Activated CD4-positive, alpha-beta T cell treated with anti-CD3 and anti-CD28 coated beads, Interleukin-2, amount 50 U/mL, for 24 hours (primary cell): ENCODE measurements around the gene CCL4.
"Not testable (repeated sequence)": the region's sequence is repeated elsewhere in the genome, so short reads cannot be mapped to it uniquely, and the experiment has no call there.

Experiments
- DNase-seq, 2 donors: peaks; one replicate each; pipeline ENCODE4 v3.0.0-alpha.2; 2020; ENCODE audit warnings: low read depth in 1 of 2, low spot score in 1 of 2

The CCL4 gene

DNA sequence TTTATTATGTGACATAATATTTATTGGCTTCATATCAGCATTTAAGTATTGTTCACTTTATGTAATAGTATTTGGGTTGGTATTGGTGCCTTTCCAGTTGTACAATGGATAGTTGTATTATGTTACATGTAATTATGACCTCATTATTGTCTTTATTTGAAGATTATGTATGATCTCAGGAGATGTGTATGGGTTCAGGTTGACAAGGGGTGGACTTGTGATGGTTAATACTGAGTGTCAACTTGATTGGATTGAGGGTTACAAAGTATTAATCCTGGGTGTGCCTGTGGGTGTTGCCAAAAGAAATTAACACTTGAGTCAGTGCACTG lies 12.0 kb downstream of the CCL4 start:
- DNase-seq = not testable (repeated sequence)

DNA sequence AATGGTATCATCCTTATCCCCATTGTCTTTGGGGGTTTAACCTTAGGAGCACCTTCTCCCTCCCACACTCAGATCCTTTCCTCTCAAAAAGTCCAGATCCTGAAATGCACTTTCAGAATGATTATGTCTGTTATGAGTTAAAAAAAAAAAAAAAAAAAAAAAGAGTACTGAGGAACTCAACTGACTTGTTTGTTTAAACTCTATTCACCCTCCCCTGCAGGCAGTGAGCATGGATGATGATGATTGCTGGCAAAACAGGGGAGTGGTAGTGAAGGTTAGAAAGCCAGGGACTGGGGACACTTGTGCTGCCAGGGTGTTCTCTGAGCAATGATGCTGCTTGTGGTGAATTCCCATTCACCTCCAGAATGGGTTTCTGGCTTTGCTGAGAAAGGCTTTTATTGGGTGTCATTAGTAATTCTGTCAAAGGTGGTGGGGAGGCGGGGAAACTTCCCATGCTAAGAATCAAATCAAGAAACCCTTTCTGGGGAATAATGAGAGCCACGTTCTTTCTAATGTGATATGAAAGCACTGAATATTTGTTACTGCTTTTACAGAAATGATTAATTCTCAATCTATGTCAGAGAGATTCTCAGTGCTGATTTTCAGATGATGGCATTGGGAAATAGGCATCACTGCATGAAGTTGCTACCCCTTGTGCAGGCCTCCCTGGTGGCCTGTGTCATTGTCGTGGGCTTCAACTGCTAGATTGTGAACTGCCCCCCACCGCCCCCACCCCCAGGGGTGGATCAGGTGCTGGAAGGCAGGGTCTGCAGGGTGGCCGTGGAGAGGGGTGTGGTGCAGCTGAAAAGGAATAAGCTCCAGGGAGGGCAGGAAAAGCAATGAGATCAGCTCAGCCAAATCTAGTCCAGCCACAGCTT lies 14.1 kb downstream of the CCL4 start:
- peak in 1 of 2 donors; percentile 11 for DNase-seq

DNA sequence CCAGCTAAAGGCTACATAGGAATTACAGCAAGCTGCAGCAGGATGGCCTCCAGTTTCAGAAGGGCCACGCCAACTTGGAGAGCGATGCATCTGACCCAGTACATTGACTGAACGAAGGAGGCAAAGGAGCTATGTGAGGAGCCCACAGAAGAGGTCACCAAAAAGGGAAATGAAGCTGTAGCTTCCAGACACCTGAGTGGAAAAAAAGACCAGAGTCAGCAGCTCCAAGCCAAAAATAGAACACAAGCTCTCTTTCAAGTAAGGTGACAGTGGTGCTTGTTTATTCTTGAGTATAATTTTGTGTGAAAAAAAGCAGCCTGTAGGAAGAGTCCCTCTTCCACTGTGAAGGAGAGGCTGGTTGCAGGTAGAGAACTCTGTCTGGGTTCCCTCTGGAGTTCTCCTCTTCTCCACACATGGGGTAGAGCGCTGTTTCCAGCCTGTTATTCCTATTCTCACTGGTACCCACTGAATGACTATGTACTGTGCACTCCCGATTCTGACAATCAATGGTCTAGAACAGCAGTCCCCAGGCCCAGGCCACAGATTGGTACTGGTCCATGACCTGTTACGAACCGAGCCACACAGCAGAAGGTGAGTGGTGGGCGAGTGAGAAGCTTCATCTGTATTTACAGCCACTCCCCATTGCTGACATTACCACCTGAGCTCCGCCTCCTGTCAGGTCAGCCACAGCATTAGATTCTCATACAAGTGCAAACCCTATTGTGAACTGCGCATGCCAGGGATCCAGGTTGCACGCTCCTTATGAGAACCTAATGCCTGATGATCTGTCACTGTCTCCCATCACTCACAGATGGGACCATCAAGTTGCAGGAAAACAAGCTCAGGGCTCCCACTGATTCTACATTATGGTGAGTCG lies 15.1 kb downstream of the CCL4 start:
- DNase-seq = no peak

DNA sequence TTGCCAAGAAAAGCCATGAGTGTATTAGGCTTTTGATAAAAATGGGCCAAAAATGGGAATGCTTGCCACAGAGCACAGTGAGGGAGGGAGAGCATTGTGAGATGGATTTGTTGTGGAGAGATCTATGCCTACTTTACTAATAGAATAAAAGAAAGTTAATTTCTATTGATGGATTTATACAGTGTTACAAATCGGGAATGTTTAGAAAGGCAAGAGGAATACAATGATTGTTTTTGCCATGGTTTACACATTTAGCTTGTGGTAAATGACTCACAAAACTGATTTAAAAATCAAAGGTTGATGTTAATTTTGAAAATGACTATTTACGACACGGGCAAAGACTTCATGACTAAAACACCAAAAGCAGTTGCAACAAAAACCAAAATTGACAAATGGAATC lies 16.6 kb downstream of the CCL4 start:
- DNase-seq = no peak

DNA sequence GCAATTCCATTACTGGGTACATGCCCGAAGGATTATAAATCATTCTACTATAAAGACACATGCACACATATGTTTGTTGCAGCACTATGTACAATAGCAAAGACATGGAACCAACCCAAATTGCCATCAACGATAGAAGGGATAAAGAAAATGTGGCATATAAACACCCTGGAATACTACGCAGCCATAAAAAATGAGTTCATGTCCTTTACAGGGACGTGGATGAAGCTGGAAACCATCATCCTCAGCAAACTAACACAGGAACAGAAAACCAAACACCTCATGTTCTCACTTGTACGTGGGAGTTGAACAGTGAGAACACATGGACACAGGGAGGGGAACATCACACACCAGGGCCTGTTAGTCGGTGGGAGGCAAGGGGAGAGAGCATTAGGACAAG lies 17.5 kb downstream of the CCL4 start:
- not testable (repeated sequence) for DNase-seq

DNA sequence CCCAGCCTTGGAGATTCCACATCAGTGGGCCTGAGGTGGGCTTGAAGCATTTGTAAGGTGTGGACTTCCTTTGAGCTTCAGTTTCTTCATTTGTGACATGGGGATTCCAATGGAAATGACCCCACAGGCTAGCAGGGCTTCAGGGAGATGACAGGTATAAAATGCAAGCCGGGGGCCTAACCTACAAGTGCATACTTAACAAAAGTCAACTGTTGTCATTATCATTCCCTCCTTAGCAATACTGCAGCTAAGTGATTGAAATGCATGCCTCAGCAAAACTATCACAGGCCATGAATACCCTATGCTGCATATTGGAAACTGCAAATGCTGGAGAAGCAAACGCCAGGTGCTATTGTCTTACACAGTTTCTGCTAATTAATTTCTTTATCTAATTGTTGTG lies 19.8 kb downstream of the CCL4 start:
- no peak for DNase-seq

DNA sequence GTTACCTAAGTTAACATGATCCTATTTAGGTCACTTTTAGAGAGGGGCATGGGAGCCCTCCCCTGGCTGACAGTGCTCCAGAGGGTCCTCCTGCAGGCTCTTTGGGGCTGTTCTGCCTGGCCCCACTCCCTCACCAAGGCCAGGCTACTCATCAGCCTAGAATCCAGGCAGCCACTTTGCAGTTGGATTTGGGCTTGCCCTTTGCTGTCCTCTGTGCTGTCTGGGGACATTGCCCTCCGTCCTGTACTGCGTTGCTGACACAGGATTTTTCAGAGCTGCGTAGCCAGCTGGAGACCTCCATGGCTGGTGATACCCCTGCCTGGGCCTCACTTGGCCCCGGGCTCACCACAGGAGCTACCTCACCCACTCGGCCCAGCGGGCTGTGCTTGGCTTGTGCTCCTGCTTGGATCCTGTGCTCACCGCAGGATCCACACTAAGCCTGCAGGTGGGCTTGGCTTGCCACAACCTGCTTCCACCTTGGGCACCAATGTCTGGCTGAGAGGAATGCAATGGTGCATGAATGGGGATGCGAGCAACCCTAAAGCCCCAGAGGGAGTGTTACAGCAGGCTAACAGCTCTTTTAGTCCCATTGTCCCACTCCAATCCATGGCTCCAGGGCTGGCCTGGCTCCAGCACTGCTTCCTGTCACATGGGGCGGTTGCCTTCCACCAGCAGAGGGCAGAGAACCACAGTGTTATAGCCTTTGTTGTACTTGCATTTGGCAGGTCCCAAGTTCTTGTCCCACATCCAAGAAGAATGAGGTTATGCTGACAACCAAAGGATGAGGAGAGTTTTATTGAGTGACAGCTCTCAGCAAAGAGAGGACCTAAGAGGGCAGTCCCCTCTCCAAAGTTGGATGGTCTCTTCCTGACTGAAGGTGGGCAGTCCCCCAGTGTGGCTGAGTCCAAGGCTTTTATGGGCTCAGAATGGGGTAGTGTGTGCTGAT lies 21.5 kb downstream of the CCL4 start:
- no peak for DNase-seq

DNA sequence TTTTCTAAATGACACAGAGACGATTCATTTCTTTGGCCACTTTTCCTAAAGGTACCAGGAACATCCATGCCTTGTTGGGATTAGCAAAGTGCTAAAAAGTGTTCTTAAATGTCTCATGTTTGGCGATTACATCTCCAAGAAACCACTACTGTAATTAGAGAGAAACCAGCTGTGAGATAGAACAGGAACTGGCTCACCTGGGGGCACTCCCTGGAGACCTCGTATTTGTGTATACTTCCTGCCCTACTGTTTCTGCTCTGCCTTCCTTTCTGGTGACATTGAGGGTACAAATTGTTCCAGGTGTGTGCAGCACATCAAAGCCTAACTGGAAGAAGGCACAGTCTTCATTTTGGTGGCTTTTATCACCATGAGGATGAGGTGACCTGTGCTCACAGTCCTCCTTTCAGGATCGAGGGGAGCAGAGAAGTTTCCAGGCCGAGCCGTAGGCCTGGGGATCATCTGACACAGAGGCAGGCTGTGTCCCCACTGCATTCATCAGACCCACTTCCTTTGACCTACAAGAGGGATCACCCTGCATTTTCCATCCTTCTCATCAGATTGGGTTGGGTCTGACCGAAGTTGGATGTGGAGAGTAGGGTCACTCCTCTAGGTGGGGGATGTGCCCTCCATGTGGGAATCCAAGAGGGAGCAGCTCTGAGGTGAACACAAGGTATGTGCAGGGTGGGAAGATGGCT lies 23.7 kb downstream of the CCL4 start:
- no peak for DNase-seq

DNA sequence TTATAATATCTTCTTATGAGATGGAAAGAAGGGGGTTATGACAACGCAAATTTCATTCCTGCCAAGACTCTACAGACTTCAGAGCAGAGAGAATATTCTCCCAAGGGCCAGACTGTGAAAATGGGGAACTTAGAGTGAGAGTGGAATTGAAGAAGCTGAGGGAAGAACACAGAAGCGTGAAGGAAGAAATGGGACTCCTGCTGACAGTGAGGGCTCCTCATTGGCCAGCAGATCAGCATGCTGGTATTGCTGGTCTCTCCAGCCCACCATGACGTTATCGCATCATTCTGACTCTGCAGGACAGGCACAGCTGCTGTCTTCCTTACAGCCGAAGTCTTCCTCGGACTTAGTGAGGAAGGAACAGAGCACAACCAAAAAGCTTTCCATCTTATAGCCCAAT lies 24.3 kb downstream of the CCL4 start:
- no peak for DNase-seq

DNA sequence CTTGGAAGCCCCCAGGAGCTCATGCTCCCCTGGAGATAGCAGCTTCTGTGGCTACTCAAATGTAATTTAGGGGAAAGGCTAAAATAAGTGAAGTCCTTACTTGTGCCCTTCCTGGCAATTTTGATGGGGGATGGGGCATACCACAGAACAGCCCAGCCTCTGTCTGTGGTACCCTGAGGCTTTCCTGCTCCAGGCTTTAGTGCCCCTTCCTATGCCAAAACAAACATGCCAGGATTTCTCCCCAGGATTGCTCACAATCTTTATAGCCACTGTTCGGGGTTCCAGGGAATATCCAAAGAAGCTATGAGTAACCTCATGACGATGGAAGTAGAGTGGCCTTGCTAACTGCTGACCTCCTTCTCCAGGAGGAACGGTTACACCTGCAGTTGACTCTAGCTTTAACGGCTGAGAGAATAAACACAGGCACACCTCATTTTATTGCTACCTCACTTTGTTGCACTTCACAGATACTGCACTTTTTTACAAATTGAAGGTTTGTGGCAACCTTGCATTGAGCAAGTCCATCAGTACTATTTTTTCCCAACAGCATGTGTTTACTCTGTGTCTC lies 24.9 kb downstream of the CCL4 start:
- DNase-seq = no peak

DNA sequence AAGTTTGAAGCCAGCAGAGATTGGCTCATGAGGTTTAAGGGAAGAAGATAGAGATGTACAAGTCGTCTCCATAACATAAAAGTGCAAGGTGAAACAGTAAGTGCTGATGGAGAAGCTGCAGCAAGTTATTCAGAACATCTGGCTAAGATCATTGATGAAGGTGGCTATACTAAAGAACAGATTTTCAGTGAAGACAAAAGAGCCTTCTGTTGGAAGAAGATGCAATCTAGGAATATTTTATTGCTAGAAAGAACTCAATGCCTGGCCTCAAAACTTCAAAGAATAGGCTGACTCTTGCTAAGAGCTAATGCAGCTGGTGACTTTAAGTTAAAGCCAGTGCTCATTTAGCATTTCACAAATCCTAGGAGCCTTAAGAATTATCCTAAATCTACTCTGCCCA lies 26.0 kb downstream of the CCL4 start:
- DNase-seq = no peak

DNA sequence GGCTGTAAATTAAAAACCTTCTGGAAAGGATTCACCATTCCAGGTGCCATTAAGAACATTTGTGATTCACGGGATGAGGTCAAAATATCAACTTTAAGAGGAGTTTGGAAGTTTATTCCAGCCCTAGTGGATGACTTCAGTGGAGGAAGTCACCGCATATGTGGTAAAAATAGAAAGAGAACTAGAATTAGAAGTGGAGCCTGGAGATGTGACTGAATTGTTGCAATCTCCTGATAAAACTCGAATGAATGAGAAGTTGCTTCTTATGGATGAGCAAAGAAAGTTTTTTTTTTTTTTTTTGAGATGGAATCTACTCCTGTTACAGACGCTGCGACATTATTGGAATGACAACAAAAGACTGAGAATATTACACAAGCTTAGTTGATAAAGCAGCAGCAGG lies 26.7 kb downstream of the CCL4 start:
- DNase-seq = no peak

DNA sequence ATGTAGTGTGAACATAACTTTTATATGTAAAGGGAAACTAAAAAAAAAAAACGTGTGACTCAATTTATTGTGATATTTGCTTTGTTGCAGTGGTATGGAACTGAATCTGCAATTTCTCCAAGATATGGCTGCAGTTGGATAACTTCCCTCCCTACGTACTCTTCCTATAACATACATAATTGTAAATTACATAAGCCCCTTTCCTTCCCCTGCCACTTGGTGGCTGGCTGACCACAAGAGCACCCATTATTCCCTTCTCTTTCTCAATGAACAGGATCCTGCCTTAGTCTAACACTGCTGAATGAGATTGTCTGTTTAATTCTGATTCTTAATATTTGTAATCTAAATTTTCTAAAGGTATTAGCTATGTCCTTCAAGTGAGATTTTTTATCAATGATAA lies 27.8 kb downstream of the CCL4 start:
- DNase-seq = no peak

DNA sequence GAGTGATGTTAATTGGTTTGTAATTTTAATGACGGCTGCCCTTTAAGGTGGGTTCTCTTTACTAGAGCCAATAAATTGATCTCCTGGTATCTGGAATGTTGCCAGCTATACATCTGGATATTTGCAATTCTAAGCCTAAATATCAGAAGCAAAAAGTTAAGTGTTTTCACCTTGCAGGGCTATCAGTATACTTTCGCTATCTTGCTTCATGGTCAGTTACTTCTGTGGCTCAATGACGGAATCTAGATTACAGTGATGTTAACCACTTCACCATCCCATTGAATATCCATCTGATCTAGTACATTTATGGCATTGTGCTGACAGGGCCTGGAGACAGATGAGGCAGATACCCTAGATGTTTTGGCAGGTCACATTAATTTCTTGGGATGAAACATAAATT lies 28.3 kb downstream of the CCL4 start:
- DNase-seq = no peak

DNA sequence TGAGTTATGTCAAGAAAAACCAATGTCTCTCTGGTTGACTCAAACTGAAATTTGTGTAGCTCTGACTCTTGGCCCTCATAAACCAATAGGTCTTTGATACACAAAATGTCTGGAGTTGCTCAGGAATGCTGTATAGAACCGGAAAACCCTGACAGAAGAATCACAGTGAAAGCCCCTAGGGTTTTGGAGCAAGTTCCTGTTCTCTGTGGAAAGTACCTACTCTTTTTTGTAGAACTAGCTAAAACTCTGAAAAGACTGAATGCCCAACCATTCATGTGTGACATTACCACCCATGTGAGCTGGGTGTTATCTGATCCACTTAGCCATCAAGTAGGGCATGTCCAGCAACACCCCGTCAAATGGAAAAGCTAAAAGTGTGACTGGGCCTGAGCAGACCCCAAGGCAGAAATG lies 28.8 kb downstream of the CCL4 start:
- no peak for DNase-seq

DNA sequence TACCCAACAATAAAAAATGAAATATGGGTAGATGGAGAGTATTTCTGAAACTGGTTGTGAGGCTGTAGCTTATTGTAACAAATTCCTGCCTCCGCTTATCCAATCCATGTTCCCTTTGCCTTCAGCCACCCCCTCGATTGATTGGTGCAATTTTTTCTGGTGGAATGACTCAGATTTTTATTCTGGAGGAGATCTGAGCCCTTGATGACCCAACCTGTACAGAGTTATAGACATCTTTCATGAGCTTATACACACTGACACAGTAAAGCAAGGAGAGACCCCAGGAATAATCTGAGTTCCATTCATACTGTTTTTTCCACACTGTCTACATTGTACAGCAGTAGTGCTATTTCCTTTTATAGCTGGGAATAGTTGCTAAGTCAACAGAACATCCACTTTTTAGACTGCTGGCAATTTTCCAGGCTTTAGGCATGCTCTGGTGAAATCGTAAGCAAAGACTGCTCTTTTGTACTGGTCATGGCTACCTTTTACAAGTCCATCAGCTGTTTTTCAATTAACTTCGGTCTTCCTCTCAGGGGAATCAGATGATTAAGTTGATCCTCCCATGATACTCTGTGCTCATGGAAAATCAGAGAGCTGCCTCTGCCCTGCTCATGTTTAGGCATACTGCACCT lies 30.1 kb downstream of the CCL4 start:
- no peak for DNase-seq

DNA sequence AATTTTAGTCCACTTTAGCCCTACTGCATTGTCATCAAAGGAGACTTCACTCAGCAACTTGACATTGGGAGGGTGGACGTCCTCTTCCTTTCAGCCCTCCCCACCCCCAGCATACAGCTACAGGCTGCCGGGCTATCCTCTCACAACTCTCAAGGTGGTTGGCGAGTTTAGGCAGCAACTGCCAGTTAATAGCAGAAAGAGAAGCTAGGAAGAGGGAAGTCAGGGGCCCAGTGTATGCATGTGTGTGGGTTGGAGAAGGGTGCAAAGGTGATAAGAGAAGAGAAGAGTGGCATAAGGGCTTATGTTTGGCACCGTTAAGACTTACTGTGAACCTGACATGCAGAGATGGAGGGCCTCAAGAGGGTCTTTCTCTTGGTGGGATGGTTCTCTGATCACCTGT lies 31.8 kb downstream of the CCL4 start:
- no peak for DNase-seq

DNA sequence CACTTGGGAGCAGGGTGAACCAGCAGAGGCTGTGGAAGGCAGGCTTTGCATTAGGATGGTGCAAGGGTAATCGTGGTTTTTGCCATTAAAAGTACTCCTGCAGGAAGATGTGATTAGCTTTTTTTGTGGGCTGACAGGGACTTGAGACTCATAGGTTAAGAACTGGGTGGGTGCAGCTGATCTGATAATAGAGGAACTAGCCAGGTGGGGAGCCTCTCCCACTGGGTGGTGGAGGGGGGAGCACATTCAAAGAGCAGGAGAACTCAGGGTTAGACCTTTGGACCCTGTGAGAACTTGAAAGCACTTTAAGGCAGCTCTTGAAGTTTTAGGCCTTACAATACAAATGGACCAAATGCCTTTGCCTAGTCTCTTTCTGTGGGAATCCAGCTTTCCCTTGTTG lies 32.4 kb downstream of the CCL4 start:
- DNase-seq = no peak

DNA sequence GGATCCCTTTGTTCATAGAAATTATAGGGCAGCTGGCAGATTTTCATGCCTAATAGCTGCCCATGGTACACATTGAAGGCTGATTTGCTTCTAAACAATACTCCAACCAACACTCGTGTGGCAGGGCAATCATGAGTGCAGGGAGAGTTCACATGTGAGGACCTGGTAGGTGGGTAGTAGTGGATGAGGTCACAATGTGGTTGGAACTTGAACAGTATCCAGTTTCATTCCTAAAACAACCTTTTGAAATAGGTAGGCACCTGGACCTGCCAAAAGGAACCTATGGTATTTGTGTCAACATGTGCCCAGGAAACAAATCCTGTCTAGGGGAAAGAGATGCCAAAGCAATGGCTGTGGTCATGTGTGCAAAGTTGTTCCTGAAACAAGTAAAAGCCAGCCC lies 32.8 kb downstream of the CCL4 start:
- DNase-seq = no peak

DNA sequence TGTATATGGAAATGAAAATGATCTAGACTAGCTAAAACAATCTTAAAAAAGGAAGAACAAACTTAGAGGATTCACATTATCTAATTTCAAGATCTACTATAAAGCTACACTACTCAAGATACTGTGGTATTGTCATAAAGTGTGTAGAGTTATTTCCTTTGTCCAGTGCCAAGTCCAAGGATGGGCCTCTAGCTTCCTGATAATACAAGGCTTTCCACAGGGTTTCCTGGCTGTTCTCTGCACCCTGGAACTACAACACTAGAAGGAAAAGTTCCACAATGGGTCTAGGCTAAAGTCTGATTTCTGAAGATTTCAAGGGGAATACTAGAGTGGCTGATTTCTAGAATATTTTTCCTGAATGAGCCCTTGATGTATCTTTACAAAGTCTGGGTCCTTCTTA lies 38.6 kb downstream of the CCL4 start:
- no peak for DNase-seq
